DMS 273 treated with DMSO at 0.1 percent for 48 hours (cell line): ENCODE data around the gene CYLD.

Source experiments
- DNase-seq: peaks from one replicate; lab custom pipeline; 2025; lab: John Stamatoyannopoulos, UW

CYLD gene

GRCh38 chr16:50781043-50781442, 39.2 kb downstream of the CYLD start:
- no peak for DNase-seq

GRCh38 chr16:50781518-50781917, 39.6 kb downstream of the CYLD start:
- no peak for DNase-seq

- DNase-seq, result no peak
Measured at GRCh38 chr16:50789757-50790156, 47.9 kb downstream of the CYLD start.

GRCh38 chr16:50791522-50791921, 49.6 kb downstream of the CYLD start:
- no peak for DNase-seq

GRCh38 chr16:50796829-50797228, 54.9 kb downstream of the CYLD start:
- no peak for DNase-seq

- DNase-seq, result no peak
Measured at GRCh38 chr16:50797456-50797855, 55.6 kb downstream of the CYLD start.

- DNase-seq, result no peak
Measured at GRCh38 chr16:50800074-50800473, 58.2 kb downstream of the CYLD start.

GRCh38 chr16:50801036-50801435, 59.1 kb downstream of the CYLD start:
- no peak for DNase-seq

- DNase-seq, result no peak
Measured at GRCh38 chr16:50802000-50802399, 60.1 kb downstream of the CYLD start.

- DNase-seq, result no peak
Measured at GRCh38 chr16:50802961-50803360, 61.1 kb downstream of the CYLD start.

- no peak for DNase-seq
Measured at GRCh38 chr16:50804290-50804907, 62.5 kb downstream of the CYLD start.

GRCh38 chr16:50806099-50807062, 64.5 kb downstream of the CYLD start:
- peak; percentile 89 for DNase-seq

- no peak for DNase-seq
Measured at GRCh38 chr16:50808929-50809538, 67.1 kb downstream of the CYLD start.

- no peak for DNase-seq
Measured at GRCh38 chr16:50809561-50809960, 67.7 kb downstream of the CYLD start.

- no peak for DNase-seq
Measured at GRCh38 chr16:50810241-50810965, 68.5 kb downstream of the CYLD start.

- no peak for DNase-seq
Measured at GRCh38 chr16:50812046-50812445, 70.2 kb downstream of the CYLD start.

- no peak for DNase-seq
Measured at GRCh38 chr16:50812876-50813466, 71.1 kb downstream of the CYLD start.

GRCh38 chr16:50814052-50814451, 72.2 kb downstream of the CYLD start:
- no peak for DNase-seq

- no peak for DNase-seq
Measured at GRCh38 chr16:50814541-50814940, 72.7 kb downstream of the CYLD start.

GRCh38 chr16:50815382-50815781, 73.5 kb downstream of the CYLD start:
- no peak for DNase-seq

GRCh38 chr16:50816901-50817555, 75.1 kb downstream of the CYLD start:
- DNase-seq, result no peak
